Astrocyte of the spinal cord (primary cell): ENCODE results near the gene PCDHA6.
"Not testable (repeated sequence)": the region's sequence is repeated elsewhere in the genome, so short reads cannot be mapped to it uniquely, and the experiment has no call there.

Experiments used
- DNase-seq: peaks from one replicate; pipeline ENCODE4 v3.0.0; 2011; ENCODE audit warnings: low read depth, low spot score
- H3K4me3 ChIP-seq: 2 replicates; pipeline ENCODE4 v1.5.1; 2011; ENCODE audit warnings: low read depth, mild to moderate bottlenecking, low read length, moderate library complexity
- in situ Hi-C: cut with HindIII; loops from 2 replicates; pipeline ENCODE4 v1.10.0; 2017; ENCODE audit warnings: low sequenced_read_pairs
- TF ChIP-seq, protein P1 (sequence below): IDR thresholded peaks from 2 replicates; pipeline ENCODE4 v1.5.1; 2012; ENCODE audit warnings: low read depth, mild to moderate bottlenecking, low read length, inconsistent platforms

Gene PCDHA6

GRCh38 chr5:140794595-140795258 lies 33.0 kb upstream of the PCDHA6 start, which contains the start of gene PCDHA2:
Gene PCDHA2 (plus strand): TSS chr5:140794852.
- no peak for DNase-seq
- TF ChIP-seq, protein P1, sequence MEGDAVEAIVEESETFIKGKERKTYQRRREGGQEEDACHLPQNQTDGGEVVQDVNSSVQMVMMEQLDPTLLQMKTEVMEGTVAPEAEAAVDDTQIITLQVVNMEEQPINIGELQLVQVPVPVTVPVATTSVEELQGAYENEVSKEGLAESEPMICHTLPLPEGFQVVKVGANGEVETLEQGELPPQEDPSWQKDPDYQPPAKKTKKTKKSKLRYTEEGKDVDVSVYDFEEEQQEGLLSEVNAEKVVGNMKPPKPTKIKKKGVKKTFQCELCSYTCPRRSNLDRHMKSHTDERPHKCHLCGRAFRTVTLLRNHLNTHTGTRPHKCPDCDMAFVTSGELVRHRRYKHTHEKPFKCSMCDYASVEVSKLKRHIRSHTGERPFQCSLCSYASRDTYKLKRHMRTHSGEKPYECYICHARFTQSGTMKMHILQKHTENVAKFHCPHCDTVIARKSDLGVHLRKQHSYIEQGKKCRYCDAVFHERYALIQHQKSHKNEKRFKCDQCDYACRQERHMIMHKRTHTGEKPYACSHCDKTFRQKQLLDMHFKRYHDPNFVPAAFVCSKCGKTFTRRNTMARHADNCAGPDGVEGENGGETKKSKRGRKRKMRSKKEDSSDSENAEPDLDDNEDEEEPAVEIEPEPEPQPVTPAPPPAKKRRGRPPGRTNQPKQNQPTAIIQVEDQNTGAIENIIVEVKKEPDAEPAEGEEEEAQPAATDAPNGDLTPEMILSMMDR = no peak
- H3K4me3 ChIP-seq = no peak within 1 kb of the TSS
- in situ Hi-C loops = no loop called here

GRCh38 chr5:140795259-140795641 lies 32.5 kb upstream of the PCDHA6 start:
- TF ChIP-seq, protein P1 = peak; percentile 24
- H3K4me3 ChIP-seq = no peak overlapping the region
- no peak for DNase-seq
- in situ Hi-C loops = no loop called here

DNA sequence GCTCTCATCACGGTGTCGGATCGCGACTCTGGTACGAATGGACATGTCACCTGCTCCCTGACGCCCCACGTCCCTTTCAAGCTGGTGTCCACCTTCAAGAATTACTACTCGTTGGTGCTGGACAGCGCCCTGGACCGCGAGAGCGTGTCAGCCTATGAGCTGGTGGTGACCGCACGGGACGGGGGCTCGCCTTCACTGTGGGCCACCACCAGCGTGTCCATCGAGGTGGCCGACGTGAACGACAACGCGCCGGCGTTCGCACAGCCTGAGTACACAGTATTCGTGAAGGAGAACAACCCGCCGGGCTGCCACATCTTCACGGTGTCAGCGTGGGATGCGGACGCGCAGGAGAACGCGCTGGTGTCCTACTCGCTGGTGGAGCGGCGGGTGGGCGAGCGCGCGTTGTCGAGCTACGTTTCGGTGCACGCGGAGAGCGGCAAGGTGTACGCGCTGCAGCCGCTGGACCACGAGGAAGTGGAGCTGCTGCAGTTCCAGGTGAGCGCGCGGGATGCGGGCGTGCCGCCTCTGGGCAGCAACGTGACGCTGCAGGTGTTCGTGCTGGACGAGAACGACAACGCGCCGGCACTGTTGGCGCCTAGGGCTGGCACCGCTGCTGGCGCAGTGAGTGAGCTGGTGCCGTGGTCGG lies 31.6 kb upstream of the PCDHA6 start:
- H3K4me3 ChIP-seq, DNase-seq, in situ Hi-C loops: not testable (repeated sequence)

DNA sequence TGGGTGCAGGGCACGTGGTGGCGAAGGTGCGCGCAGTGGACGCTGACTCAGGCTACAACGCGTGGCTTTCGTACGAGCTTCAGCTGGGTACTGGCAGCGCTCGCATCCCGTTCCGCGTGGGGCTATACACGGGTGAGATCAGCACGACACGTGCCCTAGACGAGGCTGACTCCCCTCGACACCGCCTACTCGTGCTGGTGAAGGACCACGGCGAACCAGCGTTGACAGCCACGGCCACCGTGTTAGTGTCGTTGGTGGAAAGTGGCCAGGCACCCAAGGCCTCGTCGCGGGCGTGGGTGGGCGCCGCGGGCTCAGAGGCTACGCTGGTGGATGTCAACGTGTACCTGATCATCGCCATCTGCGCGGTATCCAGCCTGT lies 31.1 kb upstream of the PCDHA6 start:
- TF ChIP-seq, protein P1 = no peak
- DNase-seq = no peak
- in situ Hi-C loops = no loop called here
- H3K4me3 ChIP-seq = no peak overlapping the region

GRCh38 chr5:140800816-140801493 lies 26.8 kb upstream of the PCDHA6 start, which contains the start of gene PCDHA3:
Gene PCDHA3 (plus strand): TSS chr5:140801057.
- in situ Hi-C loops = no loop called here
- peak within 1 kb of the TSS; percentile 21 for H3K4me3 ChIP-seq
- TF ChIP-seq, protein P1 = no peak
- DNase-seq = peak; percentile 12

GRCh38 chr5:140801494-140801841 lies 26.3 kb upstream of the PCDHA6 start:
- DNase-seq = no peak
- H3K4me3 ChIP-seq = no peak overlapping the region
- TF ChIP-seq, protein P1 = peak; percentile 35

GRCh38 chr5:140802381-140802780 lies 25.4 kb upstream of the PCDHA6 start:
- H3K4me3 ChIP-seq, in situ Hi-C loops, DNase-seq: not testable (repeated sequence)

More at GRCh38 chr5:140801494-140801841, 26.3 kb upstream of the PCDHA6 start:
- in situ Hi-C loops = no loop called here
